Astrocyte of the cerebellum (primary cell): ENCODE results near the gene ARHGAP42.
A peak's percentile ranks its signal among the peaks of the same experiment; 100 is the strongest.

Experiments
- DNase-seq: peaks from one replicate; pipeline ENCODE4 v3.0.0-alpha.2; 2011; ENCODE audit warnings: low read depth
- H3K4me3 ChIP-seq: 2 replicates; pipeline ENCODE4 v1.5.1; 2011; ENCODE audit warnings: mild to moderate bottlenecking, low read depth, low read length, moderate library complexity
- CTCF ChIP-seq: IDR thresholded peaks from 2 replicates; pipeline ENCODE4 v1.5.1; 2012; ENCODE audit warnings: low read length, low read depth, moderate library complexity, mild to moderate bottlenecking; ENCODE audit errors: missing control alignments
- in situ Hi-C: cut with HindIII; loops from 2 replicates; pipeline ENCODE4 v1.10.0; 2017; ENCODE audit warnings: low sequenced_read_pairs

ARHGAP42 gene

DNA sequence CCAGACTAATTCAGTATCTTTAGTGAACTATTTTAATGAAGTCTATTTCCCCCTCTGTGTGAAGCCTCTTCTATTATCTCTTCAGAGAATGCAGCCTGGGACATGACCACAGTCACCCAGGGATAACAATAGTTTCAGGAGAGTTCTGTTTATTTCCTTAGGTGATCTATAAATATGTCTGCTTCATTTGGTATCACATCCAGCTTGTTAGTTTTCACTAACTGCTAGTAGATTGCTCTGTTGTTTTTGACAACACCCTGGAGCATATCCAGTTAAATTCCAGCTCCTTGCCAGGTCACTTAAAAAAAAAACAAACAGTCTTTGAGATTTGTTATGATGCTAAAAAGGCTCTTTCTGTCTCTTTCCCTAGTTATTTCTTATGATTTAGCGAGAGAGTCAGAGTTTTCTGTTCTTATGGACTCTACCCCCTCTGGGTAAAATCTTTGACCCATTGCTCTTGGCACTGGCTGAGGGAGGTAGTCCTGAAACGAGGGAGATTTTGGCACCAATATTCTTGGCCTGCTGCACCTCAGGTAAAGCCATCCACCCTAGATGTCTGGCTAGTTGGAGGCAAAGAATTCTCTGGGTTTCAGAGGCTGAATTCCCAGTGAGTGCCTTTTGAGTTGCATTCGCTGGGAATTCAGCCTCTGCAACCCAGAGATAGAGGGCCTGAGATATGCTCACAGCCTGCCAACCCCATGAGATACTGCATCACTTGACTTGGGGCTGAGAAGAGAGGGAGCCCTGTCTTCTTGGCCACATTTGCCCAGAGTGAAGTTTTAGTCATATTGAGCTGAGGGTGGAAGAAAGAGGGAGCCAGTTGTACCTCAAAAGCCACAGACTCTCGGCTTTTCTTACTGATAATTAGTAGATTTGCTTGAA lies 283.4 kb downstream of the ARHGAP42 start:
- in situ Hi-C loops = no loop called here
- DNase-seq = no peak
- TF ChIP-seq CTCF = no peak
- H3K4me3 ChIP-seq = no peak overlapping the region

DNA sequence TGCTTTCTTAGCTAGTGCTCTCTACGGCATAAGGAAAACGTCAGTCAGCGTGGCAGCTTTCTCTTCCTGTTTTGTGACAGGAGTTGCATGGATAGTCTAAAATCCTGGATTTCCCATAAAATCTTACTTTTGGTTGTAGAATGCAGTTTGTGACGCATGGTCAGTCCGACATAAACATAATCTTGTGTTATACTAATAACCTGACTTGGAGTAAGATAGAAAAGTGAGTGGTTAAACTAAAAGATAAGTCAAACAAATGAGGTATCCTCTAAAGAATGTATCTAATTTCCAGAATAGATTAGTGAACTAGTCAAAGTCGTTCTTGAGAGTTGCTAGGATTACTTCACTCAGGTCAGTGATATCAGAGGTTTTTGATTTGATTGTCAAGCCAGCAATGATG lies 285.0 kb downstream of the ARHGAP42 start:
- no peak for TF ChIP-seq CTCF
- no peak overlapping the region for H3K4me3 ChIP-seq
- in situ Hi-C loops = no loop called here
- no peak for DNase-seq

- in situ Hi-C loops = no loop called here
- TF ChIP-seq CTCF = no peak
- DNase-seq = no peak
- H3K4me3 ChIP-seq = no peak overlapping the region
These were observed 291.4 kb downstream of the ARHGAP42 start for GRCh38 chr11:100978442-100978841.

GRCh38 chr11:100978939-100979338 lies 291.9 kb downstream of the ARHGAP42 start:
- TF ChIP-seq CTCF = no peak
- in situ Hi-C loops = no loop called here
- H3K4me3 ChIP-seq = no peak overlapping the region
- no peak for DNase-seq

GRCh38 chr11:100980156-100980555 lies 293.1 kb downstream of the ARHGAP42 start:
- in situ Hi-C loops = no loop called here
- H3K4me3 ChIP-seq = no peak overlapping the region
- peak; percentile 55 for TF ChIP-seq CTCF
- DNase-seq = peak; percentile 5

DNA sequence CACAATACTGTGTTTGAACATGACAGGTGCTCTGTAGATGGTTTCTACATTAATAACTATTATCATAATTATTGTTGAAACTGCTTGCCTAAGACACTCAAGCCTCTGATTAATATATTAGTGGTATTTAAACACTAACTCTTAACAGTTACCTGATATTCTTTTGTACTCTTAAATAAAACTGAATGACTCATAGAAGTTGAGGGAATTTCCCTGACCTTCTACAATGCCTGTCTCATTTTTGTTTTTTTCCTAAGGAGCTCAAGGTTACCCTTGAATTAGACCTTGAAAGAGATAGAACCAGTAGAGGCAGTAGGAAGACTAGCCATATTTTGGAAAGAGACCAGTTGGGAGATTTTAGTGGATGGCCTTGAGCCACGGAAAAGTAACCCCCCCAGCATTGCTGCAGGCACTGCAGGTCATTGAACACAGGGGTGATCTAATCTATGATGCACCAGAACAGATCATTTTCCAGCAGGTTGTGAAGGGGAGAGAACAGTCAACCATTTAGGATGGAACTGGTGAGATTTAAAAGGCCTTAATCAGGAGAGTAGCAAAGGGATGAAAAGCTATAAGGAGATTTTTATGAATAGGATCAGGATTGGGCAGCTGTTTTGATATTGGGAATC lies 294.2 kb downstream of the ARHGAP42 start:
- no peak for TF ChIP-seq CTCF
- DNase-seq = no peak
- H3K4me3 ChIP-seq = no peak overlapping the region
- in situ Hi-C loops = no loop called here
